PFSK-1 (cell line): ENCODE measurements around the gene PUS10.

Experiments
- POLR2AphosphoS5 ChIP-seq: IDR thresholded peaks from 2 replicates; pipeline ENCODE4 v1.6.1; 2012; ENCODE audit warnings: low read depth, mild to moderate bottlenecking, control low read depth, low read length, moderate library complexity
- TAF1 ChIP-seq: IDR thresholded peaks from 2 replicates; pipeline ENCODE4 v1.6.1; 2012; ENCODE audit warnings: low read length, control low read depth, borderline replicate concordance; ENCODE audit not compliant: insufficient read depth
- TF ChIP-seq, protein P1 (sequence below), 2 experiments: IDR thresholded peaks; 2 replicates each; pipeline versions ENCODE4 v1.6.1 to v1.8.0; 2011 to 2012; ENCODE audit warnings: low read depth in 2 of 2, low read length in 2 of 2, control low read depth in 1 of 2, inconsistent platforms in 1 of 2, mild to moderate bottlenecking in 1 of 2, moderate library complexity in 1 of 2; ENCODE audit not compliant: insufficient read depth in 1 of 2

DNA sequence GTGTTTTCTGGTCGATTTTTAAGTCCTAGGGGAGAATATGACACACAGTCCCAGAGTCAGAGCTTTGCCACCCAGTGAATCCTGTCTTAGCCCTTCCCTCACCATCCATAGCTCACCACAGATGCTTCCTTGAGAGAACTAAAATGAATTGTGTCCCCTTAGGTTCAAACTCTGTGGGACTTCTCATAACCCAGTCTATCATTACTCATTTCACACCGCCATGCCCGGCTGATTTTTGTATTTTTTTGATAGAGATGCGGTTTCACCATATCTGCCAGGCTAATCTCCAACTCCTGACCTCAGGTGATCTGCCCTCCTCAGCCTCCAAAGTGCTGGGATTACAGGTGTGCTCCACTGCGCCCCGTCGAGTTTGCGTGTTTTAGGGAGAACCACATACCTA, 69.9 kb downstream of the PUS10 start:
- no peak for TF ChIP-seq TAF1
- TF ChIP-seq POLR2AphosphoS5 = no peak
- TF ChIP-seq, protein P1, sequence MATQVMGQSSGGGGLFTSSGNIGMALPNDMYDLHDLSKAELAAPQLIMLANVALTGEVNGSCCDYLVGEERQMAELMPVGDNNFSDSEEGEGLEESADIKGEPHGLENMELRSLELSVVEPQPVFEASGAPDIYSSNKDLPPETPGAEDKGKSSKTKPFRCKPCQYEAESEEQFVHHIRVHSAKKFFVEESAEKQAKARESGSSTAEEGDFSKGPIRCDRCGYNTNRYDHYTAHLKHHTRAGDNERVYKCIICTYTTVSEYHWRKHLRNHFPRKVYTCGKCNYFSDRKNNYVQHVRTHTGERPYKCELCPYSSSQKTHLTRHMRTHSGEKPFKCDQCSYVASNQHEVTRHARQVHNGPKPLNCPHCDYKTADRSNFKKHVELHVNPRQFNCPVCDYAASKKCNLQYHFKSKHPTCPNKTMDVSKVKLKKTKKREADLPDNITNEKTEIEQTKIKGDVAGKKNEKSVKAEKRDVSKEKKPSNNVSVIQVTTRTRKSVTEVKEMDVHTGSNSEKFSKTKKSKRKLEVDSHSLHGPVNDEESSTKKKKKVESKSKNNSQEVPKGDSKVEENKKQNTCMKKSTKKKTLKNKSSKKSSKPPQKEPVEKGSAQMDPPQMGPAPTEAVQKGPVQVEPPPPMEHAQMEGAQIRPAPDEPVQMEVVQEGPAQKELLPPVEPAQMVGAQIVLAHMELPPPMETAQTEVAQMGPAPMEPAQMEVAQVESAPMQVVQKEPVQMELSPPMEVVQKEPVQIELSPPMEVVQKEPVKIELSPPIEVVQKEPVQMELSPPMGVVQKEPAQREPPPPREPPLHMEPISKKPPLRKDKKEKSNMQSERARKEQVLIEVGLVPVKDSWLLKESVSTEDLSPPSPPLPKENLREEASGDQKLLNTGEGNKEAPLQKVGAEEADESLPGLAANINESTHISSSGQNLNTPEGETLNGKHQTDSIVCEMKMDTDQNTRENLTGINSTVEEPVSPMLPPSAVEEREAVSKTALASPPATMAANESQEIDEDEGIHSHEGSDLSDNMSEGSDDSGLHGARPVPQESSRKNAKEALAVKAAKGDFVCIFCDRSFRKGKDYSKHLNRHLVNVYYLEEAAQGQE (IDR thresholded peaks at IDR 0.05; ENCODE audit: insufficient read depth in 1 of 2, low read depth in 2 of 2, low read length in 2 of 2) = no peak
